ENCODE results near the gene CHST13. TPM values are rescaled to one million over a fixed set of nuclear protein-coding genes. Genes with fewer than 3 reads are reported as not detected.

CHST13 gene
- total RNA-seq, 1 donor = 0.09 TPM

- no peak overlapping the region for H3K4me3 ChIP-seq (ENCODE audit: low read depth, low read length)
- no peak for DNase-seq (ENCODE audit: low read depth)
- no peak for TF ChIP-seq CTCF (IDR thresholded peaks at IDR 0.05; ENCODE audit: insufficient read depth, low read length)
Observed at GRCh38 chr3:126539558-126540250, 15.7 kb downstream of the CHST13 start.

DNA sequence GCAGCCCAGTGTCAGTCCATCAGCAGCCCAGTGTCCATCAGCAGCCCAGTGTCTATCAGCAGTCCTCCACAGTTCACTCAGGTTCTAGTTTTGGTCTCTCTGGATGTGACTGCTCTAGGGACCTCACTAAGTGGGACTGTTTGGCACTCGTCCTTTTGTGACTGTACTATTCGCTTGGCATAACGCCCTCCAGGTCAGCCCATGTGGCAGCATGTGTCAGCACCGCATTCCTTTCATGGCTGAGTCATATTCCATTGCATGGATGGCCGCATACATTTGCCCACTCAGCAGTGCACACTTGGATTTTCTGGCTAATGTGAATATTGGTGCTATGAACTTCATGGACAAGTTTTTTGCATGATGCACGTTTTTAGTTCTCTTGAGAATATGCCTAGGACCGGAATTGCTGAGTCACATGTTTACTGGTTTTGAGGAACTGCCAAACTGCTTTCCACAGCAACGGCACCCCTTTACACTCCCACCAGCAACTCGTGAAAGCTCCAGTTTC is 16.4 kb downstream of the CHST13 start:
- H3K4me3 ChIP-seq (ENCODE audit: low read depth, low read length) = no peak overlapping the region
- TF ChIP-seq CTCF (IDR thresholded peaks at IDR 0.05; ENCODE audit: insufficient read depth, low read length) = no peak
- DNase-seq (ENCODE audit: low read depth) = peak; percentile 91

- H3K4me3 ChIP-seq (ENCODE audit: low read depth, low read length) = no peak overlapping the region
- no peak for TF ChIP-seq CTCF (IDR thresholded peaks at IDR 0.05; ENCODE audit: insufficient read depth, low read length)
- no peak for DNase-seq (ENCODE audit: low read depth)
Observed at GRCh38 chr3:126540951-126541627, 17.1 kb downstream of the CHST13 start.

DNA sequence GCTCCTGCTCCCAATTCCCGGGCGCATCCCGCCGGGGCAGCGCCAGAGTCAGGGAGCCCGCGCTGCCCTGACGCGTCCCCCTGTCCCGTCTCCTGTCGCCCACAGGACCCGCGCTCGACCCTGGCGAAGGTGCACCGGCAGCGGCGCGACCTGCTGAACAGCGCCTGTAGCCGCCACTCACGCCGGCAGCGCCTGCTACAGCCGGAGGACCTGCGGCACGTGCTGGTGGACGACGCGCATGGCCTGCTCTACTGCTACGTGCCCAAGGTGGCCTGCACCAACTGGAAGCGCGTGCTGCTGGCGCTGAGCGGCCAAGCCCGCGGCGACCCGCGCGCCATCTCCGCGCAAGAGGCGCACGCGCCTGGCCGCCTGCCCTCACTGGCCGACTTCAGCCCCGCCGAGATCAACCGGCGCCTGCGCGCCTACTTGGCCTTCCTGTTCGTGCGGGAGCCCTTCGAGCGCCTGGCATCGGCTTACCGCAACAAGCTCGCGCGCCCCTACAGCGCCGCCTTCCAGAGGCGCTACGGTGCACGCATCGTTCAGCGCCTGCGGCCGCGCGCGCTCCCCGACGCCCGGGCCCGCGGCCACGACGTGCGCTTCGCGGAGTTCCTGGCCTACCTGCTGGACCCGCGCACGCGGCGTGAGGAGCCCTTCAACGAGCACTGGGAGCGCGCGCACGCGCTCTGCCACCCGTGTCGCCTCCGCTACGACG is 17.8 kb downstream of the CHST13 start:
- no peak for DNase-seq (ENCODE audit: low read depth)
- no peak overlapping the region for H3K4me3 ChIP-seq (ENCODE audit: low read depth, low read length)
- TF ChIP-seq CTCF (IDR thresholded peaks at IDR 0.05; ENCODE audit: insufficient read depth, low read length) = no peak

GRCh38 chr3:126542340-126543241 is 18.6 kb downstream of the CHST13 start:
- TF ChIP-seq CTCF (IDR thresholded peaks at IDR 0.05; ENCODE audit: insufficient read depth, low read length) = no peak
- DNase-seq (ENCODE audit: low read depth) = no peak
- H3K4me3 ChIP-seq (ENCODE audit: low read depth, low read length) = no peak overlapping the region

DNA sequence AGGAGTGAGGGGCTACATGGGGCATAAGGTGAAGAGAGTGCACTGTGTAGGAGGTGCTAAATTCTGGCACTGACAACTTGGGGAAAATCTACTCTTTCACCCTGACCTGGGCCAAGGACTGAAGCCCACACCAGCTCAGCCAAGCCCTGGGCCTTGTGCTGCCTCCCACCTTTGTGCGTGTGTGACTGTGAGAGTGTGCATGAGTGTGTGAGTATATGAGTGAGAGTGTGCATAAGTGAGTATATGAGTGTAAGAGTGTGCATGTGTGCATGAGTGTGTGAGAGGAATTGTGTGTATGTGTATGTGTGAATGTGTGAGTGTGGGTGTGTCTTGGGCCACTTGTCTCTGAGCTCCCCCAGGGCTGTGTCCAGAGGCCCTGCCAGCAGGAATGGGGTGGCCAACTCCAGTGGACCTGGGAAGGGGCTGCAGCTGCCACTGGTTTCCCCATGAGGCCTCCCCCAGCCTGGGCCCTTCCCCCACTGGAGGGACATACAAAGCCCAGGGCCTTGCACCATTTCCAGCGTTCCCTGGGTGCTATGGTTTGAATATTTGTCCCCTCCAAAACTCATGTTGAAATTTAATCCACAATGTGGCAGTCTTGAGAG is 19.6 kb downstream of the CHST13 start:
- H3K4me3 ChIP-seq (ENCODE audit: low read depth, low read length) = no peak overlapping the region
- TF ChIP-seq CTCF (IDR thresholded peaks at IDR 0.05; ENCODE audit: insufficient read depth, low read length) = no peak
- no peak for DNase-seq (ENCODE audit: low read depth)

Data from fibroblast of the aortic adventitia (primary cell).